Lower leg skin (tissue), 4 donors: ENCODE results near the gene TAF1B. TPM values are rescaled to one million over a fixed set of nuclear protein-coding genes. Genes with fewer than 3 reads are reported as not detected.

Experiments
- DNase-seq, 2 donors: peaks; one replicate each; pipeline ENCODE4 v3.0.0-alpha.2; 2019; ENCODE audit warnings: low spot score in 2 of 2
- H3K4me3 ChIP-seq: fragments of 200-600 bp; sonication (generic); 2 replicates; pipeline ENCODE4 v1.5.1; 2017; ENCODE audit warnings: mild to moderate bottlenecking, low read depth; ENCODE audit not compliant: poor library complexity, severe bottlenecking
- POLR2A ChIP-seq, 2 donors: fragments of 450-650 bp; IDR thresholded peaks; one replicate each; pipeline ENCODE4 v1.6.1; 2016 to 2017; ENCODE audit warnings: antibody characterized with exemption in 2 of 2, mild to moderate bottlenecking in 1 of 2, moderate library complexity in 1 of 2
- WGBS, 2 donors: methylation state at CpG; one replicate each; pipeline ENCODE4 v1.1.5; 2018; 5-methylcytosine and 5-hydroxymethylcytosine counted together
- intact Hi-C: fragments of 100-400 bp; cut with DNase I; formaldehyde crosslinking; loops from one replicate; pipeline ENCODE4 v1.15.0; 2023; ENCODE audit warnings: low total_unique reads
- total RNA-seq, 4 donors: library from RNA; depleted of rRNA; stranded (reverse); fragments of >200 nt; gene quantifications; one replicate each; pipeline ENCODE4 v1.1.0, GENCODE V29; 2016
- TF ChIP-seq, protein P1 (sequence below), 3 donors: fragments of 450-650 bp; IDR thresholded peaks; one replicate each; pipeline ENCODE4 v1.5.1; 2016; ENCODE audit warnings: antibody characterized with exemption in 3 of 3, mild to moderate bottlenecking in 3 of 3, moderate library complexity in 2 of 3

Gene TAF1B
- total RNA-seq, 4 donors from 2014 or later: 11.2 to 26.9 (median 20.1) TPM

DNA sequence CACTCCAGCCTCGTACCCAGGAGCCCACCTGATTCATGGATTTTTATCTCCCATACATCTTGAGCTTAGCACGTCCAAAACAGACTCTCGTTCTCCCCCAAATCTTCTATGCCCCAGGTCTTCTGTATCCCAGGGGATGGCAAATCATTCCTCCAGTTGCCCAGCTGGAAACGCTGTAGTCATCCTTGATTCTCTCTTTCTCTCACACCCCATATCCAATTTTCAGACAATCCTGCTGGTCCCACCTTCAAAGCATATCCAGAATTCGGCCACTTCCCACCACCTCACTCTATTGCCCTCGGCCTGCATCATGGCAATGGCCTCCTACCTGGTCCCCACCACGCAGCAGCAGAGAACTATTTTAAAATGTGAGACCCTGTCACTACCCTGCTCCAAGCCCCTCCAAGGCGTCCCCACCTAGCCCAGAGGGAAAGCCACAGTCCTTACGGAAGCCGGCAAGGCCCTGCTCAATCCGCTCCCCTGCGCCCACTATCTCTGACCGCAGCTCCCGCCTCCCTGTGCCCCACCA is 106.8 kb downstream of the TAF1B start:
- no peak overlapping the region for H3K4me3 ChIP-seq
- TF ChIP-seq POLR2A (IDR thresholded peaks at IDR 0.05): no peak
- TF ChIP-seq, protein P1, sequence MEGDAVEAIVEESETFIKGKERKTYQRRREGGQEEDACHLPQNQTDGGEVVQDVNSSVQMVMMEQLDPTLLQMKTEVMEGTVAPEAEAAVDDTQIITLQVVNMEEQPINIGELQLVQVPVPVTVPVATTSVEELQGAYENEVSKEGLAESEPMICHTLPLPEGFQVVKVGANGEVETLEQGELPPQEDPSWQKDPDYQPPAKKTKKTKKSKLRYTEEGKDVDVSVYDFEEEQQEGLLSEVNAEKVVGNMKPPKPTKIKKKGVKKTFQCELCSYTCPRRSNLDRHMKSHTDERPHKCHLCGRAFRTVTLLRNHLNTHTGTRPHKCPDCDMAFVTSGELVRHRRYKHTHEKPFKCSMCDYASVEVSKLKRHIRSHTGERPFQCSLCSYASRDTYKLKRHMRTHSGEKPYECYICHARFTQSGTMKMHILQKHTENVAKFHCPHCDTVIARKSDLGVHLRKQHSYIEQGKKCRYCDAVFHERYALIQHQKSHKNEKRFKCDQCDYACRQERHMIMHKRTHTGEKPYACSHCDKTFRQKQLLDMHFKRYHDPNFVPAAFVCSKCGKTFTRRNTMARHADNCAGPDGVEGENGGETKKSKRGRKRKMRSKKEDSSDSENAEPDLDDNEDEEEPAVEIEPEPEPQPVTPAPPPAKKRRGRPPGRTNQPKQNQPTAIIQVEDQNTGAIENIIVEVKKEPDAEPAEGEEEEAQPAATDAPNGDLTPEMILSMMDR (IDR thresholded peaks at IDR 0.05): no peak
- WGBS, 2 donors: 94 to 95% methylated on average over 14 of the region's 14 CpGs
- no peak for DNase-seq
- intact Hi-C loops: no loop called here

DNA sequence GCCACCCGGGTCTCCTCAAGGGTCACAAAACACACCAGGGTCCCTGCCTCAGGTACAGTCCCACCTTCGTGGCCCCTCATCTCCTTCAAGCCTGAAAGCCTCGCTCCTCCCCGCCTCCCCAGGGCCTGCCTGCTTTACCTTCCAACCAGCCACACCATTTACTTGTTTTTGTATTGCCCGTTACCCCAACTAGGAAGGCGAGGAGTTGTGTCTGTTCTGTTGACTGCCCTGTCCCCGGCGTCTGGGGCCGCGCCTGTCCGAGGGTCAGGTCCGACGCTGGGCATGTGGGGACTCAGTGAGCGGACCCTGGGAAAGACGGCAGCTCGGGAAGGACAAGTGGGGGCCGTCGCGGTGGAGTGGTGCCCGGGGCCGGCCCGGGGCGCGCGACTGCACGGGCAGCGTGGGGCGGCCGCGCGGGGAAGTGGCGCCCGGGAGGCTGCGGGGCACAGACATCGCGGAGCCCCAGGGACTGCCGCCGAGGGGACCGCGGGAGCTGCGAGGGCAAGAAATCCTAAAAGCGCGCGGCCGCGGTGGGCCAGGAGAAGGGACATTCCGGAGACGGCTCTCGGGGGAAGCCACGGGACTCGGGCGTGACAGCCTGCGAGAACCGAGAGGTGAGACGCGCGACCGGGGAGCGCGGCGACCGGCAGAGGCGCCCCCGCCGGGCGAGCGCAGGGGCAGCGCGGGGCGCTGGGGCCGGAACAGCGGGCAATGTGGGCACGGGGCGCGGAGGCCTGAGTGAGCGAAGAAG is 107.4 kb downstream of the TAF1B start:
- TF ChIP-seq, protein P1 (IDR thresholded peaks at IDR 0.05): no peak
- no peak for TF ChIP-seq POLR2A (IDR thresholded peaks at IDR 0.05)
- DNase-seq: peak in 1 of 2 donors; percentile 90
- H3K4me3 ChIP-seq: peak overlapping the region; percentile 45
- intact Hi-C loops: no loop called here
- 7 to 10% methylated on average over 56 to 74 of the region's 76 CpGs for WGBS, 2 donors

DNA sequence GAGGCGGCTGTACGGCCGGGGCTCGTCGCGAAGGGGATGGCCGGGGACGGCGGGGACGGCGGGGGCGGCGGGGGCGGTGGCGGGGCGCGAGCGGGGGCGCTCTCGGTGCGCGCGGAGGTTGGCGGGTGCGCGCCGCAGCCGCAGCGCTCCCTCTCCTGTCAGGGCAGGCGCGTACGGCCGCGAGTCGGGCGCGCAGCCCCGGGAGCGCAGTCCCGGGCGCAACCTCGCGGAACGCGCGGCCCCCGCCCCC is 107.9 kb downstream of the TAF1B start:
- 0% methylated on average over 3 of the region's 47 CpGs; no CpG with 5 or more reads in 1 of the 2 donors for WGBS, 2 donors

DNA sequence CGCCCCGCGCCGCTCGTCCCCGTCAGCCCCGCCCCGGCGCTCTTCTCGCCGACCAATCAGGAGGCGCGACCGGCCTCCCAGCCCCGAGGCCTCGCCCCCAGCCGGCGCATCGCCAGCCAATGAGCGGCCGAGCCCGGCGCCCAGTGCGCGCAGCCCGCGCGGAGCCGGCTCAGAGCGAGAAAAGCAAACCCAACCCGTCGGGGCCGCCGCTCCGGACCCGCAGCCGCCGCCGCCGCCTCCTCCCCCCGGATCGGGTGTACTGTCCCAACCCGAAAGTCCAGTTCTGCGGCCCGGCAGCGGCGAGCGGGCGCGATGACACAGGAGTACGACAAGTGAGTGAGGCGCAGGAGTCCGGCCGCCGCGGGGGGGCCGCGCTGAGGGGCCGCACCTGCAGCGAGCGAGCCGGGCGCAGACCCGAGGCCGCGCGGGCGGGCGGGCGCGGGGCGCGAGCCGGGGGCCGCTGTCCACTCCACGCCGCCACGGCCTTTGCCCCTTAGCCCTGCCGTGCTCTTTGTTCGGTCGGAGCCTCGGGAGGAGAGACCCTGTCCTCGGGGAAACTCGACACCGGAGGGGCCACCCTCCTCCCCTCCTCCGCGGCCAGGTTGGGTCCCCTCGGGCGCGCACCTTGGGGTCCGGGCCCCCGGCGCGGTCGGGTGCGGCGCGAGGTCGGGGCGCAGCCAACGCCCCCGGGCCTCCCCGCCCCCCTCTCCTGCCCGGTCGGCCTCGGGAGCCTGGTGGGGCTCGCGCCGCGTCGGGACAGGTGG is 108.4 kb downstream of the TAF1B start, which contains the start of gene GRHL1:
GRHL1 (plus strand) TSS at position 172 of the 764 bp plus-strand sequence; CDS start at position 313, 141 bp downstream.
- intact Hi-C loops: loop anchor here (1.0 kb wide), 1 partner anchor 94 kb away; no protein-coding TSS in a partner anchor
- peak; percentile 87 to 97 for DNase-seq
- peak within 1 kb of the TSS; percentile 62 for H3K4me3 ChIP-seq
- TF ChIP-seq POLR2A (IDR thresholded peaks at IDR 0.05): no peak
- TF ChIP-seq, protein P1 (IDR thresholded peaks at IDR 0.05): no peak
- 1 to 11% methylated on average over 3 to 53 of the region's 111 CpGs for WGBS, 2 donors

More for the DNA sequence above, 107.9 kb downstream of the TAF1B start:
- H3K4me3 ChIP-seq: peak overlapping the region; percentile 45
- peak in 1 of 2 donors; percentile 90 for DNase-seq
- TF ChIP-seq POLR2A (IDR thresholded peaks at IDR 0.05): no peak
- intact Hi-C loops: no loop called here

DNA sequence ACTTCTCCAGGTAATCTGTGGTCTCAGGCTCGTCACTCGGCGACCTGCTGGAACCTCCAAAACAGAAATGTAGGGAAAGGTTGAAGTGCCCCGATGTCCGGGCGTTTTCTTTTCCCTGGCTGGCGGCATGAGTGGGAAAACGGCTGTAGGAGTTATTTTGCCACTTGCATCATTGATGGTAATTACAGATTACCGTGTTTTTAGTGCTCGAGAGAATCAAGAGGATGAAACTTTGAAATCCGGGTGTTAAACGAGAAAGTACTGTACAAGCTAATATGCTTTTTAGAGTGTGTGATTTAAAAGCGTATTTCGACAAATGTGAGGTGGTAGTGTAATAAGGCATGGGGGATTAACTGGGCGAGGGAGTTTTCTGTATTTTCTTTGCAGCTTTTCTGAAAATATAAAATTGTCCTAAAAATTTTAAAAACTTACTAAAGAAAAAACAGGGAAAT is 109.0 kb downstream of the TAF1B start:
- intact Hi-C loops: loop anchor here (1.0 kb wide), 1 partner anchor 93 kb away; no protein-coding TSS in a partner anchor
- TF ChIP-seq, protein P1 (IDR thresholded peaks at IDR 0.05): no peak
- TF ChIP-seq POLR2A (IDR thresholded peaks at IDR 0.05): no peak
- WGBS, 2 donors: 19 to 22% methylated on average over 15 of the region's 15 CpGs
- peak overlapping the region; percentile 62 for H3K4me3 ChIP-seq
- no peak for DNase-seq
